HG03103 (cell line): ENCODE results near the gene SGCD.

Experiments used
- ATAC-seq: cut with Tn5 transposase; IDR thresholded peaks from one replicate; pipeline ENCODE4 v1.9.1; 2021; ENCODE audit warnings: low read depth; ENCODE audit not compliant: unreplicated experiment

SGCD gene

DNA sequence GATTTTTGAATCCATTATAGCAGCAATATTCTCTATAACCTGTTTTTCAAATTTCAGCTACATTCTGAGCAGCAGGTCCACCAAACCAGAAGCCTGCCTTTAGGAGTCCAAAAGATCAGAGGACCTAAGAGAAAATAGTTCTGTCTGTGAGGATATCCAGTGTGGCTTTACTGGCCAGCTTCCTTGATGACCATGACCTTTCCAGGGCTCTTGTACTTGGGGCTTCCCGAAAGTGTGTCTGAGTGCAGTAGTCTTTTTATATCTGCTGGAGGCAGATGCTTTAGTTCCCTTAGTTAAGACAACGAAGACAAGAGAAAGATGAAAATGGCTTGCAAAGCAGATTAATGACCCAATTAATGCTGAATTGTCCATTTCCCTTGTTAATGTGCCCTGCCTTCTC is 72.4 kb downstream of the SGCD start:
- no peak for ATAC-seq

DNA sequence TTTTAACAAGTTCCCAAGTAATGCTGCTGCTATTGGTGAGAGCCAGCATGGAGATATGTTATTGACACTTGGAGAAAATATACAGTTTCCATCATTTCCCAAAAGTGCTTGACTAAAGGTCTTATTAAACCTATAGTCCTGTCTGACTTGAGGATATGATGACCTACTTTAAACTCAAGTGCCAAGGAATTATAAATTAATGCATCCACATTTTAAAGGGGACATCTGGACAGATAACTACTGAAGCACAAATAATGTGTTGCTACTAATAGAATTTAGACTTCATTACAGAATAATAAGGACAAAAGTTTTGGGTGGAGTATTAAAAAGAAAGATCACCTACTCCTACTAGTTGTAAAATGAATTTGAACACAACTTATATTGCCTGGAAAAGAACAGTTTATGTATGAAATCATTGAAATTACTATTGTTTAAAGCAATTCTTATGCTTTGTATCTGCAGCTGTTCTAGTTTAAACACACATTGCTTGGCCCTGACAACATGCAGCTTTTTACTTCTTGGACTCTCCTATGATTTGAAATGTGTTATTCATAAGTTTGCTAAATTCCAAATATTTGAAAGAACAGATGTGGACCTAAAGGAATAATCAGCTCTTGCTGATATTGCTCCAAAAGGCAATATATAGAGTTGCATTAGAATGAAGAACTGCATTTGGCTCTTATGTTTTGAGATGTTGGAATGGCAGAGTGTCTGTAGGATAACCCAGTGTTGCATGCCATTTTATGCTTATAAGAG is 73.4 kb downstream of the SGCD start:
- ATAC-seq = no peak

DNA sequence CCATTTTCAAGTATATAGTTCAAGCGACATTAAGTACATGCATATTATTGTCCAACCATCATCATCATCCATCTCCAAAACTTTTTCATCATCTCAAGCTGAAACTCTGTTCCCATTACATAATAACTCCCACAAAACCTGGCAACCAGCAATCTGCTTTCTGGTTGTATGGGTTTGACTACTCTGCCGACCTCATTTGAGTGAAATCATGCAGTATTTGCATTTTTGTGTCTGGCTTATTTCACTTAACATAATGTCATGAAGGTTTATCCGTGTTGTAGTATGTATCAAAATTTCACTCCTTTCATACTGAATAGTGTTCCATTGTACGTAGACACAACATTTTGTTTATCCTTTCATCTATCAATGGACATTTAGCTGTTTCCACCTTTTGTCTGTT is 74.8 kb downstream of the SGCD start:
- no peak for ATAC-seq

DNA sequence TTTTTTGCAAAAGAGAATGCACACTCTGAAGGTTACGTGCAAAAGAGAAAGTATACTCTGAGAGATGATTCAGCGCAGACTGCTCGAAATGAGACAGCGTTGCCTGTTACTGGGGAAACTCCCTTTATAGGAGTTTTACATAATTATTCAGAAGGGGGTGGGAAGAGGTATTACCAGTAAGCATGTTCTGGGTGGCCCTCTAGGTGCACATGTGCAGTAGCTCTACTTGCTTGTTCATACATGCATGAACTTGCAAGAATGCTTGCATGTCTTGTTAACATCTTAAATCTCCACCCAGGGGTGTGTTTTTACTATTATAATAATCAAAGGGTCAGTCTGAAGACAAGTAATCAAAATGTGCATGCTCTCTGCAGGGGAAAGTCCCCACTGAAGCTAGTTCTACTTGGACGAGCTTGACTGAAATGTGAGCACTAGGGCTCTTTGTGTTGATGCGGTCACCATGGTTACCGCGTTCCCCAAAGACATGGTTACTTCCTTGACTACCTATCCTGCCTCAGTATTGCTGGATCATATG is 75.5 kb downstream of the SGCD start:
- ATAC-seq = peak; percentile 97

DNA sequence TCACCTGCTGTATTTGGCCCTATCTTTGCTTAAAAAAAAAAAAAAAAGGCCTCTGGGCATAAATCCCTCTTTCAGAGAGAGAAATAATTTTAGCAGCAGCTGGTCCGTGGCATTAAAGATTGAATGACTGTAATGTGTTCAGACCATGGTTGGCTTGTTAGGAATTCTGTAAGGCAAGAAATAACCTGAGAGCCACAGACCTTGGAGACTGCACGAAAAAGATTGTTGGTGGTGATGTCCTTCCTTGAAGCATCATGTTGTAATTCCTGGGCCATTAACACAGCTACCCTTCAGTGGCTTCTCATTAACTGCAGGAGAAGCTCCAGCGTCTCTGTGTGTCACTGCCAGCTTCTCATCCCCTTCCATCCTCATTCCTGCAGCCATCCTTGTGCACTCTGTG is 79.0 kb downstream of the SGCD start:
- no peak for ATAC-seq

DNA sequence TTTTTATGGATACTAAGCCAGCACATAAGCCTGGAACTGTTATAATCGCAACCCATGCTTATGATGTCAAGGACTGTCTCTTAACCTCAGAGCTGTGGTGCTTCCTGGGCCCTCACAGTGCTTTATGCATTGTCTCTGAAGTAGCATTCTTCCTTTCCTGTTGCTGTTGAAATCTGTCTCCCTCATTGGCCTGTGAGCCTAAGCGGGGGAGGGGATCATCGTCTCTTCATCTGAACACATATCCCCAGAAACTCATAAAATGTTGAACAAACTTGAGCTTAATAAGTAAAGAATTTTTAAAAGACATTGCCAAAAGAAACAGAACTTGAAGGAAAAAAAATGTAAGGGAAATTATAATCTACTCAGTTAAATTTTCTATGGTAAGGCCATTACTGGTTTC is 80.3 kb downstream of the SGCD start:
- no peak for ATAC-seq

DNA sequence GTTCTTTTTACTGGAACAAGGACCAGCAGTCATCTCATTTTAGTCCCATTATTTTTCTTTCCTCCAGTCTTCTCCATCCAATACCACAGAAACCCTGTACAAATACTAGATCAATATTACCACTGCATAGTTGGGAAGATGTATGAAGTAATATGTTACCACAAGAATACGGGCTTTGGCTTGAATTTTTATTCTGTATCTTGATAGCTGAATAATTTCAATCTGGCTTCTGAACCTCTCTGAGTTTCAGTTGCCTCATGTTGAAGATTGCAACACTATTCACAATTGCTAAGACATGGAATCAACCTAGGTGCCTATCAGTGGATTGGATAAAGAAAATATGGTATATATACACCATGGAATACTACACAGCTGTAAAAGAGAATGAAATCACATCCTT is 82.9 kb downstream of the SGCD start:
- no peak for ATAC-seq

DNA sequence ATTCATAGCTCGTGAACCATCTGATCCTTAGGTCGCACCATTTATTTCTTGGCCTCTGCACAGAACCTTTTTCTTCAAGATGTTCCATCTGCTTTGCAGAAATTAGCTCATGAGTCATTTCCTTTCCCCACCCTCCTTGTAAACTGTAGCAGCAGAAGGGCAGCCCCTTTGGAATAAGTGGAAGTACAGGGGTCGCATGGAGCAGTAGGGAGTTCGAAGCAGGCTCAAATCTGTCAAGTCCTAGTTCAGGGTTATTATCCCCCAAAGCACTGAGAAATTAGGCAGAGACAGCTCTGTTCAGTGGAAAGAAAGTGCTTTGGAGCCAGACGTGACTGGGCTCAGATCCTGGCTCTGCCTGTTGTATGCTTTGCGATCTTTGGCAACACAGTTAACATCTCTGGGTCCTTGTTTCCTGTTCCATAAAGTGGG is 84.2 kb downstream of the SGCD start:
- no peak for ATAC-seq

DNA sequence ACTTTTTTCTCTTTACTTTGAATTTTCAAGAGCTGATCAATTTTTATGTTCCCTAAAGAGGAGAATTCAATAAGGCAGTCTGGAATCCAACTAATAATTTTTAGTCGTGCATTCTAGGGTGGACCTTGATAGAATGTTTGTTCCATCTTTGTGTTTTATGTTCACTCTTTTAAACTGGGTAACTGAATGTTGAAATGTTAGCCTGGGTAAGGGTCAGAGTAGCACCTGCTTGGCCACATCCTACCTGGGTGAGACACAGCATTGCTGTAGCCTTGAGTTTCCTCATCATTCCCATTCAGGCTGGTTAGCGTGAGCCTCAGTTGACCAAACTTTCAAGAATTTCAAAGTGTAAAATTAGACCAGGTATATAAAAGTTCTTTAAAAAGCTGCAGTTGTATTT is 85.0 kb downstream of the SGCD start:
- no peak for ATAC-seq

DNA sequence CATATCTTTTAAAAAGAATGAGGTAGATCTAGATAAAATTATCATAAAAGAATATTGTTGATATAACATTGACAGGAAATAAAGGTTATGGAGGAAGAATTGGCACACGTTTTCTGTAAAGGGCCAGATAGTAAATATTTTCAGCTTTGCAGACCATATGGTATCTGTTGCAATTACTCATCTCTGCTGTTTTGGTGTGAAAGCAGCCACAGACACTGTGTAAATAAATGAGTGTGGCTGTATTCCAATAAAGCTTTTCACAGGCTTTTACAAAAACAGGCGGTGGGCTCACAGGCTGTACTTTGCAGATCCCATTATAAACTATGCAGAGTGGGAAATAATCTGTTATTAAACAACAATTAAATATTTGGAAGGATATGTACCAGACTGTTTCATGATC is 87.4 kb downstream of the SGCD start:
- ATAC-seq = no peak

DNA sequence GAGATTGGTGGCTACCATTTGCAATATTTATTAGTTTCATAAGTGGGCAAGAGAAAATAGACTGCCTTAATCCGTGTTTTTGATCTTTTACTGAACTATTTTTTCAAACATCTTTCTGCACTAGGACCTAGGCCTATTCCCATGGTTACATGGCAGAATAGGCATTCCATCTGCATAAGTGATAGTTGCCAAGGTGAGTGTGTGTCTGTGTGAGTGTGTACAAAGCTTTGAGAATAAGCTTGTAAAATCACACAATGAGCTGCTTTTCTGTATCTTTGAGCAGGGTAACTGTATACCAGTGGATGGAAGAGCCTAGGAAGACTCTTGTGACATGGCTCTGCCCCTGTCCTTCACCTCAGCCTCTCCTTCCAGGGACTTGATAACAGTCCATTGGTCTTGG is 92.7 kb downstream of the SGCD start:
- ATAC-seq = no peak

DNA sequence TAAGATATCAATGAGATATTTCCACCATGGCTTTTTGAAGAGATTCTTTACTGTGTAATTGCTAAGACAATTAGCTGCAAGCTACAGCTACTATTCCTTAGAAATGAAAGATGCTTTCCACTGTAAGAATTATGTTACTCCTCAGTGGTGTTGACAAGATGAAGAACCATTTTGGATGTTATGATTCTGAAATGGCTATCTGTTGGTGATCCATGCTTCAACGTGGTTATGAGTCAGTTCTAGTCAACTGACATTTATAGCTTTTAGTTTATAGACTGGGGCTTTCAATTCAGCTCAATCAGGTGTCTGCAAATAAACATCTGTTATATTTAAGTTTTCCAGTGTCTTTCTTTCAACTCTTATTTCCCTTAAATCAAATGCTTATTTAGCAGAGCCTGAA is 93.7 kb downstream of the SGCD start:
- no peak for ATAC-seq

DNA sequence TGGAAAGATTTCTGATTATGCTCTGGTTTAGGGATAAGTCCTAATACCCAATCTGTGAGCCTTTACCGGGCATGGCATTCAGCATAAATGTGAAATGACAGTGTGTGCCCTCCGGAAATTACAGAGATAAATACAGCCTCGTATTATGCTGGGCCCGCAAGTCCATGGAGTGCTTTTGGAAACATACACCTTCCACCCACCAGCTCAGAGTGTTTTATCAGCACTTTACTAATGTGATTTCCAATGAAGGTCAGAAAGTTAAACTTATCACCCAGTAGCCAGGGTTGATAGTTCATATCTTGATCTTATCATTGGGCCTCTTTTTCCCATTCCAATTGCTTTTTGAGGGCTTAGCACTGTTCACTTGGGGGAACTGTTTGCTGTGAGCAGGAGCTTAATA is 94.8 kb downstream of the SGCD start:
- no peak for ATAC-seq

DNA sequence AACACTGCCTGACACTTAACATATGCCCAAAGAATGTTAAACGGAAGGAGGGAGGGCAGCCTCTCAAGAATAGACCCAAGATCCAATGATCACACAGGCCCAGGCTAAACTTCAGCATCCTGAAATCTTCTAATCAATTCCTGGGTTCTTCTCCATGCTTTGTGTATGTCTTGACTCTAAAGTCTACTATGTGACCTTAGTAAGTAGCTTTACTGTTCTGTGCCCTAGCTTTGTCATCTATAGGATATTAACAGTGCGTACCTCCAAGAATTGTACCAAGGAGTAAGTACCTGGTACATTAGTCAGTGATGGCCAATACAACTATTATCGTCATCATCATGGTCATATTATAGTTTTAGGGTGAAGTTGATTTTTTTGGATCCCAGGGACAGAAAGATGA is 96.6 kb downstream of the SGCD start:
- ATAC-seq = no peak

DNA sequence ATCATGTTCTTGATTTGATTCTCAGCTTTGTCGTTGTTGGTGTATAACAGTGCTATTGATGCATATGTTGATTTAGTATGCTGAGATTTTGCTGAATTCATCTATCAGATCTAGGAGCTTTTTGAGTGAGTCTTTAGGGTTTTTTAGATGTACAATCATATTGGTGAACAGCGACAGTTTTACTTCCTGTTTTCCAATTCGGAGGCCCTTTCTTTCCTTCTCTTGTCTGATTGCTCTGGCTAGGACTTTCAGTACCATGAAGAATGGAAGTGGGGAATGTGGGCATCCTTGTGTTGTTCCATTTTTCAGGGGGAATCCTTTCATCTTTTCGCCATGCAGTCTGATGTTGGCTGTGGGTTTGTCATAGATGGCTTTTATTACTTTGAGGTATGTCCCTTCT is 100.4 kb downstream of the SGCD start:
- ATAC-seq = no peak

DNA sequence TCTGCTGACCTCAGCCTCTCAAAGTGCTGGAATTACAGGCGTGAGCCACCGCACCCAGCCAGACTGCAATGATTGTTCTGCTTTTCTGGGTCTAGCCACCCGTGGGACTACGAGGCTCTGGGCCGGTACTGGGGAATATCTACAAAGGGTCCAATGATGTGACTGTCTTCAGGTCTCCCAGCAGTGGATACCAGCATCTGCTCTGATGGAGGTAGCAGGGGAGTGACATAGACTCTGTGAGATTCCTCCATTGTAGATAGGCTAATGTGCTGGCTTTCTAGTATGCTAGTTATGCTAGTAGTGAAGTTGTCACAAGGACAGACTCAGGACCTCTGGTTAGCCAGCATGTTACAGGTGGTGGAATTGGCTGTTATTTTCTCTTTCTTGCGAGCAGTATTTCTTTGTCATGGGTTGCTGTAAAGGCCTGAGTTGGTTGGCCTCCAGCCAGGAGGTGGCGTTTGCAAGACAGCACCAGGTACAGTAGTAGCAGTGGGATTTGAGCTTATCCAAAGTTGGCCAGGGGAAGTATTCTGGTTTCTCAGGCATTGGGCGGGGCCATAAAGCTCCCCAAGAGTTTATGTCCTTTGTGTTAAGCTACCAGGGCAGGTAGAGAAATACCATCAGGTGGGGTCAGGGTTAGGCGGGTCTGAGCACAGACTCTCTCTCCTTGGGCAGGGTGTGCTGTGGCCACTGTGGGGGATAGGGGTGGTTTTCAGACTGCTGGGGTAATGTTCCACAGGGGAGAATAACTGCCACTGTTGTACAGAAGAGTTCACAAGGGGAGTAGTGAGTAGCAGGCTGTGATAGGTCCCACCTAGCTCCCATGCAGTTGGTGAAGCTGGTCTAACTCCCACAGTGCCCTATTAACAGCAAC is 105.2 kb downstream of the SGCD start:
- ATAC-seq = no peak

DNA sequence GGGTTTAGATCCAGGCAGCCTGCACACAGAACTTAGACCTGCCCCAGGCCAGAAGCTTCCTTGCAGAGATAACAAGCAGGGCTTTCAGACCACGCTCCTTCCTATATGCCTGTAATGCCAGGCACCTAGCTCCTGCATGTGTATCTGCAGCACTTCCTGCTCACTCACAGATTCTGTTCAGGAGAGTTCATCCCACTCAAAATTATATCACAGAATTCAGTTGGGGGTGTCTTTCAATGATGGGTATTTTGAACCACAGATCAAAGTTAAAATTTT is 105.8 kb downstream of the SGCD start:
- ATAC-seq = no peak

DNA sequence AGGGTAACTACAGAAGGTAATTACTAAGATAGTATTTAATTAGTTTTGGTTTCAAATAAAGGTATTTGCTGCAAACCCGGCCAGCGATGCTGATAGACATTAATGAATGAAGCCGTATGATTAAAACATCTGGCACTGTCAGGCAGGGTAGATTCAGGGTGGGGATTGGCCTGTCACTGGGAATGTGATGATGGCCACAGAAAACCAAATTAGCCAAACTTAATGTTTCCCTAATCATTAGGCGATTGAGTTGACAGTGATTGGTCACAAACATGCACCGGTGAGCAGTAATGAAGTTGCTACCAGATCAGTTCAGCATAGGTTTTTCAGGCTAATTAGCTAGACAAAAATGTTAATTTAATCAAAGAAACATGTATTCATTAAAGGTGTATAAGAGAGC is 107.5 kb downstream of the SGCD start:
- ATAC-seq = no peak

DNA sequence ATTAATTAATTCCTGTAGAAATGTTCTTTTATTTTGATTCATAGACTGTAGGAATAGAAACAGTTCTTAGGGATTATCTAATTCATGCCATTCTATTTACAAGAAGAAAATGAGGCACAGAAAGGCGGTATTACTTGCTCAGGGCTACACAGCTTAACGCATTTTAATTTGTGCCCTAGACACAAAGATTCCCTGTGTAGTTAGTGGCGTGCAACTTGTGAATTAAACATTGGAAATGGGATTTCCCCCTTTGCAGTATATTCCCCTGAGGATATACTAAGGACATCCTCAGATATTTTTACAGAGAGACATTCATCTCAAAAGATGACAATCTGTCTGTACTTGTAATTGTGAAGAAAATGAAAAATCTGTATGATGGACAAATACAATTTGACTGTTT is 108.1 kb downstream of the SGCD start:
- ATAC-seq = no peak

DNA sequence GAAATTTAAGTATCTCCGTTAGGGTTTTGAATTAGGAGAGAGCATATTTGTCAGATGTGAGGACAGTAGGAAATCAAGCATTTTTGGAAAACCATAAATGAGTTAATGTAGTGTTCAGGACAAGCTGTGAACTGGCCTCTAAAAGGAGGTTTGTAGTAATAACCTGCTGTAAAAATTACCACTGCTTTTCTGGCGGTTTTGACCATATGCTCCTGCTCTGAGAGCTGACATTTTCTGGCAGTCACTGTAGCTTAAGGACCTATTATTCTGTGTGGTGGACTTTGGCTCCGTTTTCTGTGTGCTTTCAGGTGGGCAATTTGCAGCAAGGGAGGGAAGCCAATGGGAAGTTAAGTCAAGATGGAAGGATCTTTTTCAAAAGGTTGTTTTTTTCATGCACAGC is 111.1 kb downstream of the SGCD start:
- ATAC-seq = no peak

DNA sequence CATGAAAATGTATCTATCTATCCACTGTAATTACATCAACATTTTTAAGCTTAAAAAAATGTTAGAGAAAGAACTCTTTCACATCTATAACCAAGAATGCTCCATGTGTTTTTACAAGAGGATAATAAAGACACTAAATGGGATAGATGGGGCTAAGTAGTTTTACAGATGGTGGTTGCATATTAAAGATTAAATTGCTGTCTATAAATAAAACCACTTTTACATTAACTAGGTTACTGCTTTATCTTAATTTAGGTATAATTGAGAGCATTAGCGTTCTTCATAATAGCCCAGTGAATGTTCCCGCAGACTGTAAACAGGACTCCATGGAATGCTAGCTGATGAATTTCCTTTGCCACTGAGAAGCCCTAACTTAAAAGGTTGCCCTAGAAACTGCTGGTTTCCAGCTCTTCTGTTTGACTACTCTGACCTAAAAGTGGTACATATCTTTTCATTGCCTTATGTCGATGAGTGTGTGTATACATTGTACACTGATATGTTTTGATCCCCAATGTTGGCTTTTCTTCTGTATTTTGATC is 117.9 kb downstream of the SGCD start:
- ATAC-seq = no peak

DNA sequence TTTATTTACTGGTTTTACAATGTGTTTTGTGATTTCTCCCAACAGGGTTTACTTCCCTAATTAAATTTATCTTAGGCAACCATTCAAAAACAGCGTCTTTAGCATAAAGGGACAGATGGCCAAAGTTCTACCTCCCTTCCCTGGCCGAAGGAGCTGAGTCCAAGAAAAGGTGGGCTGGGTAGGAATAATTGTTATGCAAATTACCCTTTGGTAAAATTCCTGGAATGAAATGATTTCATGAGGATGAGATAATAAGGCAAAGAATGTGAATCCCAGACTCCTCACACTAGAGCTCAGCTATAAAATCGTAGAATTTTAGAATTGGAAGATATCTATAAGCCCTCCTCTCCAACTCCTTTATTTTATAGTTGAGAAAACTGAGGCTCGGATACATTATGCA is 119.6 kb downstream of the SGCD start:
- no peak for ATAC-seq
